ENCODE data around the gene PTPRN2.

Gene PTPRN2

DNA sequence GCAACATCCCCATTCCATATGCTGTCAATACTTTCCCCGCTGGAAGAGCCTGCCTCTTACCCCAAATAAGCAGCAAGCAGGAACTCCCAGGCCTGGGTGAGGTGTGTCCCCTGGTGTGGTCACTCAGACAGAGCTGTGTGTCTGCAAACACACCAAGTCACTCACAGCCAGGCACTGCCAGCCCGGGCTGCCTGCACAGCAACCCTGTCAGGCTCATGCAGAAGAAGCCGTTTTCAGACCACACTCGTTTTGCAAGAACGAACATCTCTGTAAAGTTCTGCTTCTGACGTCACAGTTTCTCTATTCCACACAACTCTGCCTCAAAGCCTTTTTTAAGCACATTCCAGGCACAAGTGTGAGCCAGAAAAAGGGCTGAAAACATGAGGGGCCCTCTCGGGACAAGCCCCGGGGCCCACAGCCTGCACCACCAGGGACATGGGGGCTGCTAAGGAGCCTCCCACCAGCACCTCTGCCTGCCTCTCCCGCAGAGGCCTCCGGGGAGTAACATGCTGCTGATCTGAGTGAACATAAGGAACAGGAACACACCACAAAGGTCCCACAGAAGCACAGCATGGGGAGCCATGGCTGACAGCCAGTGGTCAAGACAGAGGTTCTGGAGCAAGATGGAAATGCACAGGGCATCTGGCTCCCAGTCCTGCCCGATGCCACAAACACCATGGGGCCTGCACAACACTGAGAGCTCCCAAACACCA is 11.4 kb downstream of the PTPRN2 start:
- DNase-seq (ENCODE audit: low read depth): no peak

DNA sequence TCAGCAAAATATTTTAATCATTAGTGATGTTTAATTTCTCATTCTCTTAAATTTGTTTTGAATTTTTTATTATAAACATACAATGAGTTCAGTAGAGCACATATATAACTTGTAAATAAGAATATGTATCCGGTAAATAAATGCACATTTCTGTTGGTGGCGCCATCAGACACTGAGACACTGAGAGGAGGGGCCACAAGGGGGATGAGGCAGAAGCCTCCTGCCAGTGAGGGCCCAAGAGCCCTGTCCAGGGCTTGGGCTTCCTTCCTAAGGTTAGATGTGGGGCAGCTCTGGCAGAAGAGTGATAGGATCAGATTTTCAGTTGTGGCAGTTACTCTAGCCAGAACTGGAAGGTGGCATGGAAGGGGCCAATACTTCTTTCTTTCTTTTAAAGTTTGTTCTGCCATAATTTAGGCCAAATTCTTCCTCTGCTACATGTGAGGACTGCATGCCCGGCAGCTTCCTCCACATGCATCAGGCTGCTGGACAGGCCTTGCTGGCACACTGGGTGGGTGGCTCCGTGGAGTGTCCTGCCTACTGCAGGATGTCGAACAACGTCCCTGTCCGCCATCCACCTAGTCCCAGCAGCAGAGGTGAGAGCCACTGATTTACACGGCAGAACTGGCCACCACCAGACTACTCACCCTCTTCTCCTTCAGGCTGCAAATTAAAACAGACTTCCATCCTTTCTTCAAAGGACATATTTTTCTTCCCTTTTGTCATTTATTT is 13.2 kb downstream of the PTPRN2 start:
- no peak for DNase-seq (ENCODE audit: low read depth)

DNA sequence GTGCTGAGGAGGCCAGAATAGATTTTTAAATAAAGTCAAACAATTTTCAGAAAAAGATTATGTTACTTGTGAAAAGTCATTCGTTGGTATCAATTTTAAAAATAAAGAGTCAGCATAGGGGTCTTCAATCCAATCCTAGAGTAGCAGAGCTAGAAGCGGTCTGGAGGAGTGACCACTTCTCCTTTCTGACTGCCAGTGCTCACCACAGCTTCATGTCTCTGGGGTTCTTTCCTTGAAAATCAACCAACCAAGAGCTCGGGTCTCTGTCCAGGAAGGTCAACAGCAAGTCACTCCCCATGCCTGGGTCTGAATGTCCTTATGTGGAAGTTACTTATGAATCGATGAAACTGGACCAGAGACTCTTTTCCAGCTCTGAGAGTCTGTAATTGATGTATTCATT is 14.3 kb downstream of the PTPRN2 start:
- DNase-seq (ENCODE audit: low read depth): no peak

DNA sequence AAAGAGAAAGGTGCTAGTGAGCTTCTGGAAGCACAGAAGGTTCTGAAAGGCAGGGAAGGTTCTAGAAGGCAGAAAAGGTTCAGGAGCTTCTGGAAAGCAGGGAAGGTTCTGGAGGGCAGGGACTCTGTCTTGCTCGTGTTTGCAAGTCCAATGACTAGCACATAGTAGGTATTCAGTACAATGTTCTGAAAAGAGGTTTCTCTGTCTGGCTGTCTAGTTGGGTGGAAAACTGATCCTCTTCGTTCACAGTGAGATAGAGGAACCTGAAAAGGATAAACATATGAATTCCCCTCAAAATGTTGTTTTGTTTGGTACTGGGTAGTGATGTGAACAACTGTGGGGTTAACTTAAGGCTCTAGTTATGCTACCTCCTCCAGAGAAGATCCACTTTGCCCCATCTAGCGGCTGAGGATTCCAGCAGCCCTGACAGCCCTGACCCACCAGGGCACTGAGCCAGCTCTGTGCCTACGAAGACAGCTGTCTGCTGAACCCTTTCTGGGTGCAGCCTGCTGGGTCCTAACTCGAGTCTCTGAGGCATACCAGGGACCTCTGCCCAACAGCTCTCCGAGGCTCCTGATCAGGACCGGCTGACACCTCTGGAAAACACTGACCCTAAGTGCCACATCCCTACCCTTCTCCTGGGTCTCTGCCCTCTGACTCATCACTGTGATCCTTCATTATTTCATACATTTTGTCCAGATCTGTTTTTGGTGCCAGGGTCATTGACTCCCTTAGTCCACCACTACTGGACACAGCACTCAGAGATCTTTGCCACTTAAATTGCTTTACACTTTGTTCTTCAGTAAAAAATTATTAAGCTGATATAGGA is 15.4 kb downstream of the PTPRN2 start:
- DNase-seq (ENCODE audit: low read depth): no peak

DNA sequence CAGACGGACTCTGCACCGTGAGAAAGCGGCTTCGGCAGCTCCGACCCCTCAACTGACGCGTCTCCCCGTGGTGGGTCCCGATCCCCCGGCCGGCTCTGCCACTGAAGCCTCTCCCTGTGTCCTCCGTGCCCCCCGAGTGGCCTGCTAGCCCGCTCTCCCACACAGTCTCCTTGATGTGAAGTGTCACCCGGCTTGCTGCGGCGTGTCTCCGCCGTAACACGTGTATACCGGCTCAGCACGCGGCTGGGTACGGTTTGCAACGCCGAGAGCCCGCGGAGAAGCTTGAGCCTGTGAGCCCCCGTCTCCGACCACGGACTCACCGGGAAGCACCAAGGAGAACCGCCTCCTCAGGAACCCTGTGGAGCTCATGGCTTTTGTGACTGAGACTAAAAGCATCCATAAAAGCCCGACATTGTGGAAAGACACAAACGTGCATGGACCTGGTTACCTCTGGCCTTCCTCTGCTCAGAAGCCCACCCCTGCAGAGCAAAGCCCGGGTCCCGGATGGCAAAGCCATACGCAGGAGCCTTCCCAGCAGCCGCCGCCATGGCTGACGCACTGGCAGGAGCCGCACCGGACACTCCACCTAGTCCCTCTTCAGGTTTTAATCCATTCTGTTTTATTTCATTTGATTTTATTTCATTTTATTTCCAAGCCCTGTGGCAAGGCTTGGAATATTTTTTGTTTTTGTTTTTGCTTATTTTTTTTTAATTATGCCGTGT is 17.0 kb downstream of the PTPRN2 start:
- no peak for DNase-seq (ENCODE audit: low read depth)

DNA sequence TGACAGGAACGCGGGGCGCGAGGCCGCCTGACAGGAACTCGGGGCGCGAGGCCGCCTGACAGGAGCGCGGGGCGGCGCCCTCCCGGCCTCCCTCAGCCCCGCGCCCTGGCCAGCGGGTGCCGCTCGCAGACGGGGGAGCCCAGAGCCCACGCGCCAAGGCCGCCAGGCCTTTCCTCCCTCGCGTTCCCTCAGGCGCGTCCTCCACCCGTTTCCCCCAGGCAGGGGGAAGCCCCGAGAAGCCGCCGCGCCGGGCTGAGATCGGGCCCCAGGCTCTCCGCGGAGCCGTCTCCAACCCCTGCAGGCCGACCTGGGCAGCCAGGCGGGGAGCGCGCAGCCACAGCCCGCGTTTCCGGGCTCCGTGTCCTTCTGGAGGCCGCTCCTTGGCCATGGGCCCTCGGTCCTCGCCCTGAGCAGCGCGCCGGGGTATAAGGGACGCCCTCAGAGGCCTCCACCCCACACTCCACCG is 17.7 kb downstream of the PTPRN2 start:
- no peak for DNase-seq (ENCODE audit: low read depth)

DNA sequence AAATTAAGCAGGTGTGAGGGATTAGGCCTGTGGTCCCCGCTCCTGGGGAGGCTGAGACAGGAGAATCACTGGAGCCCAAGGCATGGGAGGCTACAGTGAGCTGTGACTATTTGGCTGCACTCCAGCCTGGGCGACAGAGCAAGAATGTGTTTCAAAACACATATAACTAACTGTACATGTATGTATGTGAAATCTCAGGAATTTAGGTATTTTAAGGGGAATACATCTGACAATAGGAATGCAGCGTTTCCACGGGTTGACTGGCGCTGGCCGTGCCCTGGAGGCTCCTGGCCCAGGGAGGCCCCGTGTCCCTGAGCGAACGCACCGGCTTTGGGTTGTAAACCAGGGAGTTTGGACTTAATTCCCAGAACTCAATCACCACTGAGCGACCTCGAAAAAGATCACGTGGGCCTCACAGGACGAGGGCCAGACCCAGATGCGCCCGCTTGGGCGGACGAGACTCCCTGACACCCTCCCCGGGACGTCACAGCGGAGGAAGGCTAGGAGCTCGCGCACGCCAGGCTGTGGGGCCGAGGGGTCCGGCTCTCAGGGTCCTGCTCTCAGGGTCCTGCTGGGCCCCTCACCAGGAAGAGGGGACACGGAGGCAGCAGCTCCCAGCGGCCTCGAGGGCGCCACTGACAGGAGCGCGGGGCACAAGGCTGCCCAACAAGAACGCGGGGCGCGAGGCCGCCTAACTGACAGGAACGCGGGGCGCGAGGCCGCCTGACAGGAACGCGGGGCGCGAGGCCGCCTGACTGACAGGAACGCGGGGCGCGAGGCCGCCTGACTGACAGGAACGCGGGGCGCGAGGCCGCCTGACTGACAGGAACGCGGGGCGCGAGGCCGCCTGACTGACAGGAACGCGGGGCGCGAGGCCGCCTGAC is 18.4 kb downstream of the PTPRN2 start:
- no peak for DNase-seq (ENCODE audit: low read depth)

DNA sequence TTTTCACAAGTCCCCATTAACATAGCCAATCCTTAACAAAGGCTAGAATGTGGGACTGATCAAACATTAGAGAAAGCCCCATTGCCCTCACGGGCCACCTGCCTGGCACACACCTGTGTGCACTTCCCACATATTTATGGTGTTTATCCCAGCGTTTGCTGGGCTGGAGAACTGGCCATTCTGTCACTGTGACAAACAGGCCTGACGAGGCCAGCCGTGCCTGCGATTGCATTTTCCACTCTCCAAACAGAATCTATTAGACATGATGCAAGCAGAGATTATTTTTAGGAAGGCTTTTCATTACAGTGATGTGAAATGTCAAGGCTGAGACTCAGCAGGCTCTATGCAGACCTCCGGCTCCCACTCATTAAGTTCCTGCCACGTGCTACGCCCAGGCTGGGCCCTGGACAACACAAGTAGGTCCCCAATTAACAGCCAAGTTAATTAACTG is 20.4 kb downstream of the PTPRN2 start:
- DNase-seq (ENCODE audit: low read depth): no peak

DNA sequence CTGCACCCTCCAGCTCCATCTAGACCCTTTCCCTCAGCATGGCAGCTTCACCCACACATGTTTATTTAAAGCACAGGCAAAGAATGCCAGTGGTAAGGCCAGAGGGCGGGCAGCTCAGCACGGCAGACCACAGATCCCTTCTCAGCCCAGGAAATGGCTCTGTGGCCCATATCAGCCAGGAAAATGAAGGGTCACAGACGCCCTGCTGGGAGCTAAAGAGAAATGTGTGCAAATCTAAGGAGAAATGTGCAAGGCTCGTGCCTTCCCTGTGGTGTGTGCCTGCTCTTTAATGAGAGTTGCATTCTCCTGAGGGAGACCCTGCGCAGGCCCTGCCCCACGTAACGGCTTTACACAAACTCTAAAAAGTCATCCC is 23.0 kb downstream of the PTPRN2 start:
- no peak for DNase-seq (ENCODE audit: low read depth)

DNA sequence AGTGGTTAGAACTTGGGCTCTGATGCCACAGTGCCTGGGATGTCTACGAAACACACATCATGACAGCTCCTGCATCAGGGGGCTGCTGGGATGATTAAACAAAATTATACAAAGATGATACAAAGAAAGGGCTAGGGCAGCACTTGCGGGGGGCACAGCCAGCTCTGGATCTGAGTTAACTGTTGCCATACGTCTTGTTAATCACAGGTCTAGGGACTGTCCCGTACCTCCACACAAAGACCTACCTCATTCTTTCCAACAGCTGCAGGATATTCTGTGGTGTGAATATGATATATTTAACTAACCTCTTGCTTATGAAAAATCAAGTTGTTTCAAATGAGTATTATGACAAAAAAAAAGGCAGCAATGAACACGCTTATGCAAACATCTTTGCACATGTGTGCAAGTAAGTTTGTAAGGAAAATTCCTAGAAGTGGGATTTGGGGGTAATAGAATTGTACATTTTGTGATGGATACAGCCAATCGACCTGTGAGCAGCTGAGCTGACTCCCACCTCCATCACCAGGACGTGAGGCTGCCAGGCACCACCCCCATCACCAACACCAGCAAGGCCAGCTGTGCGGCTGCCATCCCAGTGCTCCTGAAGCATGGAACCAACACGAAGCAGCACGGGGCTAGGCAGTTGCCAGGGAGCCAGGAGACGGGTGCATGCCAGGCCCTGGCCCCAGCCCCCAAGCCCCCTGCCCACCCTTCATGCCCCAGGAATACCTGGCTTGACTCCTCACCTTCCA is 23.5 kb downstream of the PTPRN2 start:
- DNase-seq (ENCODE audit: low read depth): no peak

DNA sequence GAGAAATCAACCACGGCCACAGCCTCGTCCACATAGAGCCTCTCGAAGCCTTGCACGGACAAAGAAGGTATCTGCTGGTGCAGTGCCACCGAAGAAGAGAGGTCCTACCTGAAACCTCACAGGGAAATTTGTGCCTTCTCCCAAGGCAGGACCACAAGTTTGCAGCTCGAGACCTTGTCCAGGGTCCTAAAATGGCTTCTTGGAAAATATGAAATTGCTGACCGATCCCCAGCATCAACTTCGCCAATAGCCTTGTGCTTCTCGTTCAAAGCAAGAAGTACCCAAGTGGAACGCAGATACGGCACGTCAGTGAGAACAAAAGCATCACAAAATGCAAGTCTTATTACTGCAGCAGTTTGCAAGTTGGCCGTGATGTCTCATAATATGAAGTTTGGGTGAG is 24.6 kb downstream of the PTPRN2 start:
- DNase-seq (ENCODE audit: low read depth): no peak

DNA sequence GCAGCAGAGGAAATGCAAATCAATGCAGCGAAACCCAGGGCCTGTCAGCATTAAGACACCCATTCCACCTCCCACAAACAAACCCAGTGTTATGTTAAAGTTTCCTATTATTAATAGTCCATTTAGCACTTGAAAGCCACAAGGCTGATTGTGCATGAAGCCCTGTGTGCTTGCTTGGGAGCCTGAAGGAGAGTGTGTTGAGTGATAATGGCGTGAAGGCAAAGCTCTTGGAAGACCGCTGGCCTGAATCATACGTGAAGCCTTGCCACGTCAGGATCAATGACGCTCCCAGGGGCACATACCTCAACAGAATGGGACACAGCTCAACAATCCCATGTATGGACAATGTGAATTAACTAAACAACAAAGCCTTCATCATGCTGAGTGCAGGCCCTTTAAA is 25.1 kb downstream of the PTPRN2 start:
- DNase-seq (ENCODE audit: low read depth): no peak

DNA sequence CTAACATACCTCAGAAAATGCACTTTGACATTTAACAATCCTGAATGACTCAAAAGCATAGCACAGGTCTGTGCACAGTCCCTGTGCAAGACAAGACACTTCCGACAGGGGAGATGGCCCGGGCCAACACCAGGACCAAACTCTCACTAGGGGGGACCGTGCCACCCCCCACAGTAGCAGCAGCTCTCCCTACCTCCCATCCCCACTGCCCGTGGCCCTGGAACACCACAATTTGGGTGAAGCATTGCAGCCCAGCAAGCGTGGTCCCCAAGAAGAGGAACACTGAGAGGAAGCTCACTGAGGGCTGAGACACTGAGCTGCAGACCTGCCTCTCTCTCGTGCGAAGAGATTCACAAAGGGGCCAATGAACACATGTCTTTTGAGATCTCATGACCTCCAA is 26.0 kb downstream of the PTPRN2 start:
- DNase-seq (ENCODE audit: low read depth): no peak

DNA sequence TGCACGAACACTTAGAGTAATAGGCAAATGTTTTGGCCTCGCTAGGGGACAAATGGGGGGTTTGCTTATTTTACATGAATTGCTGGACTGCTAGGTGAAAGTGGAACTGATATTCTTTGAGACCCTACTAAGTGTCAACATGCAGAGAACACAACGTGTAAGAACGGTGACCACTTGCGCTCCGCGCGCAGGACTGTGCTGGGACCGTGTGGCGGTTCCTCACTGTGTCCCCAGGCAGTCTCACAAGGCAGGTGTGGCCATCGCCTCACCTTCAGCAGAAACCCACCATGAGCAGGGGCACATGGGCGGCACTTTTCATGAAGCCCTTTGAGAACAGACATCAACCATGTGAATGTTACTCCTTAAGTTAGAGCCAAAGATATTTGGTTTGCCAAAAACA is 27.2 kb downstream of the PTPRN2 start:
- DNase-seq (ENCODE audit: low read depth): no peak

DNA sequence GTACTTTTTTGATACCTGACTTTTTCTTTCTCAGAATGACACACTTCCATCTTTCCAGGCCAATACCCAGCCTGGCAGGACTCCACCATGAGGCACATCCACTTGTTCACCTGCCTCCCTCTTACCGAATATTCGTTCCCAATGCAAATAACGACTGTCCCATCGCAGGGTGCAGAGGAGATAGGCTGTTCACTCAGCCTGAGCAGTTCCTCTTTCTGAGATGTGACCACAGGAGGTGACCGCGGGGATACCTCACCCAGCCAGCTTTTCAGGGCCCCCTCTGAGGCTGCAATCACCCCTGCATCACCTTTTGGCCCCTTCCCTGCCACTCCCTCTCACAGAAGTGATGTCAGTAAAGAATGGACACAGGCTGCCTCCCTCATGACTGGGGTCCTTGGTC is 28.3 kb downstream of the PTPRN2 start:
- no peak for DNase-seq (ENCODE audit: low read depth)

DNA sequence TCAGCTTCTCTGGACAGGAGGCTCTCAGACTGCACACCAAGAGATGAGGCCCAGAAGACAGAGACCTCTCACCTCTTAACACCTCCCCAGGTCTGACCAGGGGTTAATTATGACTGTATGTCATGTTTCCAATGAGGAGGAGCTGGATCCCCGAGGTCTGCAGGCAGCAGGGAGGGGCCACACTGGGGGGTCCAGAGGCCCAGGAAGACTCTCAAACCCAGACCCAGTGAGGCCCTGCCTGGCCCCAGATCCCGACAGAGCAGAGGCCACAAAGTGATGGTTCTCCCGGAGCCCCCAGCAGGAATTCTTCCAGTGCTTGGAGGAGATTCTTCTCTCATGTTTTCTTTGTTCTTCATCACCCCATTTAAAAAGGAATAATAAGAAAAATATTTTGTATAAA is 28.8 kb downstream of the PTPRN2 start:
- DNase-seq (ENCODE audit: low read depth): no peak

DNA sequence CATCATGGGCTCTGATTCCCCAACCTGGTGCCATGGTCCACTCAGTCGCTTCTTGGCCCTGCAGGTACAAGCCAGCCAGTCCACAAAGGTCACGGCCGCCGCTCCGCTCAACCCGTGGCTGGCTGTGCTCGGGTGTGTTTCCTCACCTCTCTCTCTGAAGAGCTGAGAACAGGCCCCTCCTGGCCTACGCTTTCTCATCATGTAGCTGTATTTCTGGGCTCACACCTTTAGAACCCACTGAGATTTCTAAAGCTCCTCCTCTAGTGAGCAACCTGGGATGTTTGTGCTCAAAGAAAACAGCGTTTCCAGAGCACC is 30.2 kb downstream of the PTPRN2 start:
- DNase-seq (ENCODE audit: low read depth): no peak

DNA sequence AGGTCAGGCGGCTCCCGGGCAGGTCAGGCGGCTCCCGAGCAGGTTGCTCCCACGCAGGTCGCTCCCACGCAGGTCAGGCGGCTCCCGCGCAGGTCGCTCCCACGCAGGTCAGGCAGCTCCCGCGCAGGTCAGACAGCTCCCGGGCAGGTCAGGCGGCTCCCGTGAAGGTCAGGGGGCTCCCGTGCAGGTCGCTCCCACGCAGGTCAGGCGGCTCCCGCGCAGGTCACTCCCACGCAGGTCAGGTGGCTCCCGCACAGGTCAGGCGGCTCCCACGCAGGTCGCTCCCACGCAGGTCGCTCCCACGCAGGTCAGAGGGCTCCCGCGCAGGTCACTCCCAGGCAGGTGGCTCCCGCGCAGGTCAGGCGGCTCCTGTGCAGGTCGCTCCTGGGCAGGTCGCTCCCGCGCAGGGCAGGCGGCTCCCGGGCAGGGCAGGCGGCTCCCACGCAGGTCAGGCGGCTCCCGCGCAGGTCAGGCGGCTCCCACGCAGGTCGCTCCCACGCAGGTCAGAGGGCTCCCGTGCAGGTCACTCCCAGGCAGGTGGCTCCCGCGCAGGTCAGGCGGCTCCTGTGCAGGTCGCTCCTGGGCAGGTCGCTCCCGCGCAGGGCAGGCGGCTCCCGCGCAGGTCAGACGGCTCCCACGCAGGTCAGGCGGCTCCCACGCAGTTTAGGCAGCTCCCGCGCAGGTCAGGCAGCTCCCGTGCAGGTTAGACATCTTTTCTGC is 30.7 kb downstream of the PTPRN2 start:
- DNase-seq (ENCODE audit: low read depth): no peak

DNA sequence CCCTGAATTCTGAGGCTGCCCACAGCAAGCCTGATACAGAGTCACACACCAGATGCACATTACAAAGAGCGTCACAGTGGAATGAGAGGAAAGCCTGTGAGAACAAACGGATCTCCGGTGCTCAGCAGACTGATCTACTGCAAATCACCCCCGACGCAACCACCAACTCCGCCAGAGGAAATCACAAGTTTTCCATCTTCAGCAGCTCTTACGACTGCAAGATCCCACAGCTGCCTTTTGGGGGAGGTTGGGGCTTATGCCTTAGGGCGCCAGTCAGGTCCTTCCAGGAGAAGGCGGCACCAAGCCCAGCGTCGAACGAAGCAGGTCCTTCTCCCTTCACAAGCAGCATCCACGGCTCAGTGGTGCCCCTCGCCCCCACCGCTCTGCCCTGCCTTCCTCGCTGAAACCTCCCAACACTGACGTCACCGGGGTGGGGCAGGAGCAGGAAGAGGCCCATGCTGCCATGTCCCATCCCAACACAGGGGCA is 32.5 kb downstream of the PTPRN2 start:
- DNase-seq (ENCODE audit: low read depth): no peak

All from stimulated activated CD4-positive, alpha-beta T cell treated with anti-CD3 and anti-CD28 coated beads, Interleukin-2, amount 100 ng/mL, for 4 hours (primary cell).